Kidney epithelial cell (primary cell): ENCODE measurements around the gene TRUB2. TPM values are rescaled to one million over a fixed set of nuclear protein-coding genes. Genes with fewer than 3 reads are reported as not detected.

ENCODE experiments used
- DNase-seq: peaks from one replicate; pipeline ENCODE4 v3.0.0-alpha.2; 2010; ENCODE audit warnings: low read depth
- H3K27me3 ChIP-seq: 2 replicates; pipeline ENCODE4 v1.6.0; 2011; ENCODE audit warnings: low read length; ENCODE audit not compliant: control insufficient read depth, insufficient read depth
- H3K36me3 ChIP-seq: 2 replicates; pipeline ENCODE4 v1.5.1; 2011; ENCODE audit warnings: low read length; ENCODE audit not compliant: control insufficient read depth, insufficient read depth
- H3K4me3 ChIP-seq: 2 replicates; pipeline ENCODE4 v1.5.1; 2011; ENCODE audit warnings: low read depth, mild to moderate bottlenecking, control low read depth, low read length
- total RNA-seq: library from RNA; depleted of rRNA; stranded (reverse); fragments of >200 nt; gene quantifications from 2 replicates; pipeline ENCODE4 v1.2.3, GENCODE V29; 2015
- TF ChIP-seq, protein P1 (sequence below): IDR thresholded peaks from 2 replicates; pipeline ENCODE4 v1.5.1; 2011; ENCODE audit warnings: mild to moderate bottlenecking, moderate library complexity, low read length, control low read depth, inconsistent platforms; ENCODE audit not compliant: insufficient read depth, poor library complexity, severe bottlenecking

Gene TRUB2
- total RNA-seq, 1 donor from 2014 or later = 24.4 TPM

DNA sequence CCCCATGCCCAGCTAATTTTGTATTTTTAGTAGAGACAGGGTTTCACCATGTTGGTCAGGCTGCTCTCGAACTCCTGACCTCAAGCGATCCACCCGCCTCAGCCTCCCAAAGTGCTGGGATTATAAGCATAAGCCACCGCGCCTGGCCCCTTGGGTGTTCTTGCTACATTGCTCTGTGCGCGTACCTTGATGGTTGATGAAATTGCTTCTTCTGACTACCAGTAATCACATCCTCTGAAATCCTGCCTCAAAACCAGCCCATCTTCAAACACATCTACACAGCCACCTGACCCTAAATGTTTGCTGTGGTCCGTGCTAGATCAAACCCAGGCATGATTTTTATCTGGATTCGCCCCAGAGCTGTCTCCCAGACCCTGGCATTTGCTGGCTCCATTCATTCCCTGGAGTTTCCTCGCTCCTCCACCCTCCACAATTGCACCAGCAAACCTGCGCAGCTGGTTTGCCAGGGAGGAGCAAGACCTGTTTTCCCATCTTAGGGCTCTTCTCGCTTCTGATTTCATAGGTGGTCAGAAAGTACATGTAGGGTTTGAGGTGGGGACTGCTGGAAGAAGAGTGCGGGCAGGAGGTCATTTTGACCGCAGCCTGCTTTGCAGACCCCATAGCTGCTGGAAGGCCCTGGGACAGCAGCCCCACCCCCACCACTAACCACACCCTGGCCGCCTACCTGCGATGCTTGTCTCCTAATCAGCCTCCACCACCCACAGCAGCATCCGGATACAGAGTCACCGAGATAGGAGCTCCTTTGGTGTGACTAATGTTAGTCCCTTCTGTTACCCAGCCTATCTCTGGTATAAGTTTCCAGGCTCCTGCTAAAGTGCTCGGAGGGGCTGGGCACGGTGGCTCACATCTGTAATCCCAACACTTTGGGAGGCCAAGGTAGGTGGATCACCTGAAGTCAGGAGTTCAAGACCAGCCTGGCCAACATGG is 23.4 kb downstream of the TRUB2 start:
- DNase-seq = no peak
- Histone ChIP-seq H3K27me3 (no peaks in the 10 kb centered on the region), H3K4me3 (no peak overlapping the region), H3K36me3 (no peaks in the 10 kb centered on the region)
- TF ChIP-seq, protein P1, sequence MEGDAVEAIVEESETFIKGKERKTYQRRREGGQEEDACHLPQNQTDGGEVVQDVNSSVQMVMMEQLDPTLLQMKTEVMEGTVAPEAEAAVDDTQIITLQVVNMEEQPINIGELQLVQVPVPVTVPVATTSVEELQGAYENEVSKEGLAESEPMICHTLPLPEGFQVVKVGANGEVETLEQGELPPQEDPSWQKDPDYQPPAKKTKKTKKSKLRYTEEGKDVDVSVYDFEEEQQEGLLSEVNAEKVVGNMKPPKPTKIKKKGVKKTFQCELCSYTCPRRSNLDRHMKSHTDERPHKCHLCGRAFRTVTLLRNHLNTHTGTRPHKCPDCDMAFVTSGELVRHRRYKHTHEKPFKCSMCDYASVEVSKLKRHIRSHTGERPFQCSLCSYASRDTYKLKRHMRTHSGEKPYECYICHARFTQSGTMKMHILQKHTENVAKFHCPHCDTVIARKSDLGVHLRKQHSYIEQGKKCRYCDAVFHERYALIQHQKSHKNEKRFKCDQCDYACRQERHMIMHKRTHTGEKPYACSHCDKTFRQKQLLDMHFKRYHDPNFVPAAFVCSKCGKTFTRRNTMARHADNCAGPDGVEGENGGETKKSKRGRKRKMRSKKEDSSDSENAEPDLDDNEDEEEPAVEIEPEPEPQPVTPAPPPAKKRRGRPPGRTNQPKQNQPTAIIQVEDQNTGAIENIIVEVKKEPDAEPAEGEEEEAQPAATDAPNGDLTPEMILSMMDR = no peak

DNA sequence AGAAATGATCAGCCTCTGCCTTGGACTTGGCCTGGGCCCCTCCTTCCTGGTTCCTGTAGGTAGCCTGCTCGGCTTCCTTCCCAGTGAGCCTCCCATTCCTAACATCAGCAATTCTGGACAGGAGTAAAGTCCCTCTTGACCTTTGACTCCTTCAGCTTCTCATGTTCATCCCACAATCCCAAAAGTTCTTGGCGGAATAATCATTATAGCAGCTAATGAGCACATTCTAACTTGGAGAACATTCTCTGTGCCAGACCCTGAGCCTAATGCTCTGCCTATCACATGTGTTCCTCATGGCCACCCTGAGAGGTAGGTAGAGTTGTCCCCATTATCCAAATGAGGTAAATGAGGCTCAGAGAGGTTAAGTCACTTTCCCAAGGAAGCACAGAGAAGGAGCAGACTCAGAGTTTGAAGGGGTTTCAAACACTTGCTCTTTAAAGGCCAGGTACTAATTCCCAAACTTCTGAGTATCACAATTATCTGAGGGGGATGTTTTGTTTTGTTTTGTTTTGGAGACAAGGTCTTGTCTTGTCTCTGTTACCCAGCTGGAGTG is 24.9 kb downstream of the TRUB2 start:
- Histone ChIP-seq H3K27me3 (no peaks in the 10 kb centered on the region), H3K4me3 (no peak overlapping the region), H3K36me3 (no peaks in the 10 kb centered on the region)
- TF ChIP-seq, protein P1 = no peak
- DNase-seq = no peak

DNA sequence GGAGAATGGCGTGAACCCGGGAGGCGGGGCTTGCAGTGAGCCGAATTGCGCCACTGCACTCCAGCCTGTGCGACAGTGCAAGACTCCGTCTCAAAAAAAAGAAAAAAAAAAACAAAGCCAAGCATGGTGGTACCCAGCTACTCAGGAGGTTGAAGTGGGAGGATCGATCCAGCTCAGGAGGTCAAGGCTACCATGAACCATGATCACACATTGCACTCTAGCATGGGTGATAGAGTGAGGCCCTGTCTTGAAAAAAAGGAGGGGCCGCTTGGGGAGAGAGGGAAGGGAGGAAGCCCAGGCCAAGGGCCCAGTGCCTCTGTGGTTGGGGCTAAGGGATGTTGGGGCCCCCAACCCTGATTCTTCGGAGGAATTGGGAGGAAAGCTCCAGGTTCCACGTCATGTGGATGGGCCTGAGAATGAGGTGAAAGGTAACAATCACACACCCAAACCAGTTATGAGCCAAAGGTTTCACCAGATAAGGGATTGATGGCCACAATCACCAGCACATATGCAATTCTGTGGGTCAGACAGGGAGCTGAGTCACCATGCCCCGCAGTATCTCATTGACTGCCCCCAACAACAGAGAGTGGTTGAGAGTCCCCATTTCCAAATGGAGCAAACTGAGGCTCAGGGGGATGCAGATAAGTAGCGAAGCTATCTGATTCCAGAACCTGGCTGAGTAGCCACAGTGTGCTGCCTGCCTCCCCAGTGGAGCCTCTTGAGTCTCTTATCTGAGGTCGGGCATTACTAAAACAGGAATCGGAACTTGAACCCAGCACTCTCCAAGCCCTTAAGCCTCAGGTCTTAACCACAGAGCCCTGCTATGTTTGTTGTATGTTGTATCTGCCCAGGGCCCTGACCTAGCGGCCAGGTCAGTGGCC is 25.7 kb downstream of the TRUB2 start:
- DNase-seq = no peak

DNA sequence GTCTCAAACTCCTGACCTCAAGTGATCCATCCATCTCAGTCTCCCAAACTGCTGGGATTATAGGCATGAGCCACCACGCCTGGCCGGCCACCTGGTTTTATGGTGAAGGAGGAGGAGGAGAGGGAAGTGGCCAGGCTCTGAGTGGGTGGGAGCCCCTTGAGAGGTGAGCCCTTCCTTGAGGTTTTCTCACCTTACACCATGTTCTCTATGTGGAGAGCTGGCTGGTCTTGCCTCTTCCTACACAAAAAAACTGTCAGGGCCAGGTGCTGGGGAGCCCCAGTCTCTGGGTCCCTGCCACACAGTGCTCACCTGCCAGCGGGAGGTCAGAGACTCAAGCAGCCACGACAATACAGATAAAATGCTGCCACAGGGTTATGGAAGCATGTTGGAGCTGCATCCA is 28.1 kb downstream of the TRUB2 start:
- H3K4me3 ChIP-seq = no peak overlapping the region
- no peak for DNase-seq
- H3K36me3 ChIP-seq = no peaks in the 10 kb centered on the region
- no peaks in the 10 kb centered on the region for H3K27me3 ChIP-seq
- TF ChIP-seq, protein P1 = no peak

More for the DNA sequence above, 25.7 kb downstream of the TRUB2 start:
- Histone ChIP-seq H3K4me3 (no peak overlapping the region), H3K27me3 (no peaks in the 10 kb centered on the region), H3K36me3 (no peaks in the 10 kb centered on the region)
- TF ChIP-seq, protein P1 = no peak

DNA sequence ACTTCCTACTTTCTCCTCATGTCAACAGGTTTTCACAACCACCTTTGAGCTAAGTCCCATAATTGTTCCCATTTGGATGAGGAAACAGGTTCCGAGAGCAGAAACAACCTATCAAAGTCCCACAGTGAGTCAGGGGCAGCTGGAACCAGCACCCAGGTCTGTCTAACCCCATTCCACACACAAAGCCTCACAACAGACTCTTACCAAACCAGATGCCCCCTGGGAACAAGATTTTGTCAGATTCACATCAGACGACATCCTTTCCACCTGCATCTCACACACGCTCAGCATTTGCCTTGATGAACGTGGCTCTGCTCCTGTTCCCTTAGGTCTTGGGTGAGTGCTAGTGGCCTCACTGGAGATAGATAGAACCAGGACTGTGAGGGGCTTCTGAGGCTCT is 29.2 kb downstream of the TRUB2 start:
- no peaks in the 10 kb centered on the region for H3K27me3 ChIP-seq
- no peak for DNase-seq
- no peaks in the 10 kb centered on the region for H3K36me3 ChIP-seq
- no peak overlapping the region for H3K4me3 ChIP-seq
- TF ChIP-seq, protein P1 = no peak
